Measurements from ENCODE around the gene STARD10.

The STARD10 gene

GRCh38 chr11:72751116-72752087, 42.4 kb downstream of the STARD10 start:
- in situ Hi-C loops (cut with HindIII; ENCODE audit: low sequenced_read_pairs): no loop called here
- peak overlapping the region; percentile 76 for H3K4me3 ChIP-seq (ENCODE audit: low read depth, low read length)
- DNase-seq (ENCODE audit: low read depth, low spot score): no peak
- TF ChIP-seq CTCF (IDR thresholded peaks at IDR 0.05; ENCODE audit: low read depth, low read length): no peak

- in situ Hi-C loops (cut with HindIII; ENCODE audit: low sequenced_read_pairs): no loop called here
- no peak for TF ChIP-seq CTCF (IDR thresholded peaks at IDR 0.05; ENCODE audit: low read depth, low read length)
- H3K4me3 ChIP-seq (ENCODE audit: low read depth, low read length): no peak overlapping the region
- DNase-seq (ENCODE audit: low read depth, low spot score): no peak
These were observed 43.2 kb downstream of the STARD10 start for GRCh38 chr11:72750556-72751115.

- no peak overlapping the region for H3K4me3 ChIP-seq (ENCODE audit: low read depth, low read length)
- DNase-seq (ENCODE audit: low read depth, low spot score): no peak
- TF ChIP-seq CTCF (IDR thresholded peaks at IDR 0.05; ENCODE audit: low read depth, low read length): no peak
- in situ Hi-C loops (cut with HindIII; ENCODE audit: low sequenced_read_pairs): no loop called here
These were observed 43.8 kb downstream of the STARD10 start for GRCh38 chr11:72750086-72750485.

GRCh38 chr11:72747289-72747855, 46.5 kb downstream of the STARD10 start:
- in situ Hi-C loops (cut with HindIII; ENCODE audit: low sequenced_read_pairs): no loop called here
- TF ChIP-seq CTCF (IDR thresholded peaks at IDR 0.05; ENCODE audit: low read depth, low read length): no peak
- H3K4me3 ChIP-seq (ENCODE audit: low read depth, low read length): no peak overlapping the region
- DNase-seq (ENCODE audit: low read depth, low spot score): no peak

GRCh38 chr11:72746821-72747220, 47.0 kb downstream of the STARD10 start:
- DNase-seq (ENCODE audit: low read depth, low spot score): no peak
- in situ Hi-C loops (cut with HindIII; ENCODE audit: low sequenced_read_pairs): no loop called here
- TF ChIP-seq CTCF (IDR thresholded peaks at IDR 0.05; ENCODE audit: low read depth, low read length): no peak
- no peak overlapping the region for H3K4me3 ChIP-seq (ENCODE audit: low read depth, low read length)

- TF ChIP-seq CTCF (IDR thresholded peaks at IDR 0.05; ENCODE audit: low read depth, low read length): no peak
- no peak overlapping the region for H3K4me3 ChIP-seq (ENCODE audit: low read depth, low read length)
- in situ Hi-C loops (cut with HindIII; ENCODE audit: low sequenced_read_pairs): no loop called here
- no peak for DNase-seq (ENCODE audit: low read depth, low spot score)
These were observed 47.8 kb downstream of the STARD10 start for GRCh38 chr11:72745925-72746550.

All from astrocyte of the spinal cord (primary cell).